Activated gamma-delta T cell treated with Interleukin-2 at 50 U/mL for 16 hours (primary cell): ENCODE results near the gene CYSLTR1.
A peak's percentile ranks its signal among the peaks of the same experiment; 100 is the strongest.
"Not testable (repeated sequence)": the region's sequence is repeated elsewhere in the genome, so short reads cannot be mapped to it uniquely, and the experiment has no call there.

Source experiments
- DNase-seq: peaks from one replicate; pipeline ENCODE4 v3.0.0-alpha.2; 2020

CYSLTR1 gene, protein sequence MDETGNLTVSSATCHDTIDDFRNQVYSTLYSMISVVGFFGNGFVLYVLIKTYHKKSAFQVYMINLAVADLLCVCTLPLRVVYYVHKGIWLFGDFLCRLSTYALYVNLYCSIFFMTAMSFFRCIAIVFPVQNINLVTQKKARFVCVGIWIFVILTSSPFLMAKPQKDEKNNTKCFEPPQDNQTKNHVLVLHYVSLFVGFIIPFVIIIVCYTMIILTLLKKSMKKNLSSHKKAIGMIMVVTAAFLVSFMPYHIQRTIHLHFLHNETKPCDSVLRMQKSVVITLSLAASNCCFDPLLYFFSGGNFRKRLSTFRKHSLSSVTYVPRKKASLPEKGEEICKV

DNA sequence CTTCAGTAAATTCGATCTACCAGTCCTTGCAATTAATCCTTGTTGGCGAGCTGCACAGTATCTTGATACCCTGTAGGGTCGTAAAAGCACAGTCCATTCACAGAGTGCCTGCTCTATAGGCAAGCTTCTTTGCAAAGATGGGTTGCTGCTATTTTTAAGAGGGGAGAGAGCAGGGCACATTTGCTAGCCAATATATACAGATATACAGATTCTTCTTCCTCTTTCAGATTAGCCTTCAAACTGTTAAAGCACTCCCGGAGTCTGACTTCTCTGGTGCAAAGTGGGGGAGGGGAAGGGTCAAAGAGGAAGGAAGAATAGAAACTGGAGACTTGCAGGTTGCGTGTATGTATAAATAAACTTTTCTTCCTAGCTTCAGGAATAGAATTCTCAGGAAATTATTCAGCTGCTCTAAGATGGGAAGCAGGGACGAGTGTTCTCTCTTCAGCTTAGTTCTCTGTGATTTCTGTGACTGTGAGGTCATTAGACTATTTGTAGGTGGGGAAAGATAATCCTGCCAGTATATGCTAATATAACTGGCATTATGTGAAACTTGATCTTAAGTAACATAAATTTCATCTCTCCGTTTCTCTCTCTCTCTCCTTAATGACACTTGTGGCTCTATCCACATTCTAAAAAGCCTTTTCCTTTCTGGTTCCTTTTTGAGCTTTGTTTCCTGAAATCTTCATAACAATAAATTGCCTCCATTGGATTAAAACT lies at the start of gene CYSLTR1:
Gene CYSLTR1, minus strand, starts transcription at position 242 of the 717 bp plus-strand sequence. CDS start 53,865 bp downstream, outside the sequence.
- no peak for DNase-seq

DNA sequence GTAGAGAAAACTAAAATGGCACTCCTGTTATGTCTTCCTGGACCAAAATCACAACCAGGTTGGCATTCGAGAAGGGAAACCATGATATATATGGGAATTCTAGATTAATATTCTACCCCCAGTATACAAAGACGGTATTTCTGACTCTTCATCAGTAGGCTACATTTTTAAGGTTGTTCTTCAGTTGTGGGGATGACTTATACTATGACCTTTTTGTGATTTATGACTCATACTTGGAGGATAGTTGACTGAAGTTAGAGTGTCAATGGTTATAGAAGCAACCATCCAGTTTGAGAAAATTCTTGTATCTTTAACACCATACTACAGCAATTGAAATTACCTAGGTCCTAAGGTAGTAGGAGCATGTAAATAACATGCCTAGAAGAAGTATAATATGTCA lies 49.8 kb upstream of the CYSLTR1 start:
- DNase-seq: no peak

DNA sequence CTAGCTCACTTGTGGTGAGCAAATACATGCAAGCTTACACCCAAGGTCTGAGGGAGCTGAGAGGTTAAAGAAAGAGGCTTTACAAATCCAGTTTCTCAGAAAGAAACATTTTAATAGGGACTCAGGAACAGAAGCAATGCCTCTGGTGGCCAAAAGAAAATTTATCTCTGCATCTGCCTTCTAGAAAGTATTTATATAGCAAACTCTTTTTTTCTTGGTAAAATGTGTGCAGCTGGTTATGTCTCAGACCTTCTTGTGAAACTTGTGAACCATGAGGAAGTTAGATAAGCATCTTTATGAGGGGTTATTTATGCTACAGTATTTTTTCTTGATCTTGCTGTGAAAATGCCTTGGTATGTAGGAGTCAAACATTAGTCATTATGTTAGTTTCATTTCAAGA lies 48.5 kb upstream of the CYSLTR1 start:
- no peak for DNase-seq

DNA sequence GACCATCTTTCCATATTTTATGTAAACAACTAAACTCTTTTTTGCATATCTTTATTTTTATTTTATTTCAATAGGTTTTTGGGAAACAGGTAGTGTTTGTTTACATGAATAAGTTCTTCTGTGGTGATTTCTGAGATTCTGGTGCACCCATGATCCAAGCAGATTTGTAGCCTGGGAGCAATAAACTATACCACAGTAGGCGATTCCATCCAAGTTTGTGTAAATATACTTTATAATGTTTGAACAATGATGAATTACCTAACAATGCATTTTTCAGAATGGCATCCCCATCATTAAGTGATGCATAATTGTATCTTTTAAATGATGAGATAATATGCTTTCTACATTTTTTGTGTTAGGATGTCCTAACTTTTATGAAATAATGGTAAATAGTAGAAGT lies 39.2 kb upstream of the CYSLTR1 start:
- no peak for DNase-seq

DNA sequence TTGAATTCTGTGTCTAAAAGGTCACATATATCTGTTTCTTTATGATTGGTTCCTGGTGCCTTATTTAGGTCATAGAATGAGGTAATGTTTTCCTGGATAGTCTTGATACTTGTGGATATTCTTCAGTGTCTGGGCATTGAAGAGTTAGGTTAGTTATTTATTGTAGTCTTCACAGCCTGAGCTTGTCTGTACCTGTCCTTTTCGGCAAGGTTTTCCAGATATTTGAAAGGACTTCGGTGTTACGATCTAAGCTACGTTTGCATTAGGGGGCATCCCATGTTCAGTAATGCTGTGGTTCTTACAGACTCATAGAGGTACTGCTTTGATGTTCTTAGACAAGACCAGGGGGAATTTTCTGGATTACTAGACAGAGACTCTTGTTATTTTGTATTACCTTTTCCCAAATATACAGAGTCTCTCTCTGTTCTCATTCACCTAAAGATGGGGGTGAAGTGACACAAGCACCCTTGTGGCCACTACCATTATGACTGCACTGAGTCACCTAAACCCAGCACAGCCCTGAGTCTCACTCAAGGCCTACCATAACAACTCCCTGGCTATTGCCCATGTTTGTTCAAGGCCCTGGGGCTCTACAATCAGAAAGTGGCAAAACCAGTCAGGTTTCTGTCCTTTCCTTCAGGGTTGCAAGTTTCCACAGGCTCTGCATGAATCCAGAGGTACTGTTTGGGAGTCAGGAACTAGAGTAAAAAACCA lies 30.1 kb upstream of the CYSLTR1 start:
- no peak for DNase-seq

DNA sequence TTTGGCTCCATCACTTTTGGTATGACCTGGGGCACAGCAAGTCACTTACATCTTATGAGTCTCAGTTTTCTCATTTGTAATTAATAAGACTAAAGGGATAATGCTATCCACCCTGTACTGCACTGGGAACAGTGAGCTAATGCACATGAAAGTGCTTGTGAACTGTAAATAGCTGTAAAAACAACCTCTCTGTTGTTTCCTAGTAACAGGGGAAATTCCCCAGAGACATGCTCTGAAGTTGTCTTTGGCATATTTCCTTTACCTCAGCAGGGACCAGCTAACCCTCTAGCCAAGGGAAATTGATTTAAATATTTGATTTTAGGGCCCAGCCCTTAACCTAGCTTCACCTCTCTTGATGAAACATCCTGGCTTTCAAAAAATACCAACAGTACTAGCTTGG lies 6.1 kb upstream of the CYSLTR1 start:
- DNase-seq: no peak

DNA sequence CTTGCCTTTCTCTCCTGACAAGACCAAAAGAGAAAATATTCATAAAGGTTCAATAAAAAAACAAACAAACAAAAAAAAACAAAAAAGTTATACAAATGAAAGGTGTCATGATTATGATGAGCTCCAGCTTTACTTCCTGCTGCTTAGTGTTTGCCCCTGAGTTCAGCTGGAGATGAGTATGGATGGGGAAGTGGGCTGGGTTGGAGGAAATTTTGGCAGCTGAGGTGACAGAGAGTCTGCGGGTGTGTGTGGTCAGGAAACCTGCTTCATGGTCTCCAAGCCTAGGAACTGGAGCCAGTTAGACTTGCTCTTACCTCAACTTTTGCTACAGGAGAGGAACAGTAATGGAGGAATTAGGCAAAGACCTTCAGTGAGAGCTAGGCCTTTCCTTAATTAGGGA lies 4.3 kb upstream of the CYSLTR1 start:
- DNase-seq: no peak

DNA sequence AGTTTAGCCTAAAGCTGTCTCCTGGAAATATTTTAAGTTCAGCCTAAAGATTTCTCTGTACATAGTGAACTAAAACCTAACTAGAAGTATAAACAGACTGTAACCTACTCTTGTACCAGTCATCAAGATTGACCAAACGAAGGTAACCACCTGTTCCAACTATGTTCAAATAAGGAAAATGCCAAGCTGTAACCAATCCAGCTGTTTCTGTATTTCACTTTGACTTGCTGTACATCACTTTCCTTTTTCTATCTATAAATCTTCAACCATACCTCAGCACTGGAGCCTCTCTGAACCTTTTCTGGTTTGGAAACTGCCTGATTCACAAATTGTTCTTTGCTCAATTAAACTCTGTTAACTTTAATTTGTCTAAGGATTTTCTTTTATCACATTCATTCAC lies 3.1 kb upstream of the CYSLTR1 start:
- DNase-seq: no peak

DNA sequence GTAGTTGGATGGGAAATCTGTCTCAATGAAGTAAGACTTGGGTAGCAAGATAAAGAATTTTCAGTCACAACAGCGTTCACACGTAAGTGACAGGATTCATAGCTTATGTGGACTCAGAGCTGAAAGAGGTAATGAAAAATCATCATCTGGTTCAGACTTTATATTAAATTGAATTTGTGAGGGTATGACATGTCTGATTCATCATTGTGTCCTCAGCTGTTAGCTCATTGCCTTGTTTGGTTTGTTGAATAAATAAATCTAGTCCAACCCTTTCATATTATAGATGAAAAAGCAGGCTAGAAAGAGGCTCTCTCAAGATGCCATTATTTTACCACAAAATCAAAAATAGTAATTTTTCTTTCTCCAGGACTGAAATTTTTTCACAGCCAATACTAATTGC lies 2.7 kb upstream of the CYSLTR1 start:
- DNase-seq: no peak

DNA sequence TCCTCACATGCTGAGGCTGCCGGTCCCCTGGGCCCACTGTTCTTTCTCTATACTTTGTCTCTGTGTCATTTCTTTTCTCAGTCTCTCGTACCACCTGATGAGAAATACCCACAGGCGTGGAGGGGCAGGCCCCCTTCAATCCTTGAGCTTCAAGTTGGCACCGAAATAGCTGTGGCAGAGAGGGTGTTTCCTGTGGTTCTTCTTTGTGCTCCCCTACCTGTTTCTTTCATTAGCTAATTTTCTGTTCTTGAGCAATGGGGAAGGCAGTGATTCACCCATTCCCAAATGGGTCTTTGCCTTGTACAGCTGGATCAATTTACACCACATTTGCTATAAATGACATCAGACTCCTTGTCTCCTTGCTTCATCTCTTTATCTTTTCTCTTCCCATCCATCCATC lies 2.1 kb upstream of the CYSLTR1 start:
- DNase-seq: no peak

DNA sequence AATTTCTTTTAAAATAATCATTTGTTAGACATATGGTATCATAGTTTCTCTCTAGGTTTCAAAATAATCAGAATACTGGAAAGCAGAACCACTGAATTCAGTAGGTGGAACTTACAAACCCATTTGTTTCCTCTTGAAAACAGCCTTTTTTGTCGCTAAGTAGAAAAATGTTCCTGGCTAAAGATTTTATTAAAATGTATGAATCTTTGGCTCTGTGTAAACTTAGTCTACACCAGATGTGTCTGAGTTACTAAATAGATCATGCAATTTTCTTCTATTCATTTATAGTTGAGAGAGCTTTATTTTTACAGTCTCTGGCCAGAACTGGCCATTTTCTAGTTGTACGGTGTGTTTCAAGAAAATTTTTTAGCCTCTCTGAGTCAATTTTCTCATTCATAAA lies 1.0 kb downstream of the CYSLTR1 start:
- no peak for DNase-seq

DNA sequence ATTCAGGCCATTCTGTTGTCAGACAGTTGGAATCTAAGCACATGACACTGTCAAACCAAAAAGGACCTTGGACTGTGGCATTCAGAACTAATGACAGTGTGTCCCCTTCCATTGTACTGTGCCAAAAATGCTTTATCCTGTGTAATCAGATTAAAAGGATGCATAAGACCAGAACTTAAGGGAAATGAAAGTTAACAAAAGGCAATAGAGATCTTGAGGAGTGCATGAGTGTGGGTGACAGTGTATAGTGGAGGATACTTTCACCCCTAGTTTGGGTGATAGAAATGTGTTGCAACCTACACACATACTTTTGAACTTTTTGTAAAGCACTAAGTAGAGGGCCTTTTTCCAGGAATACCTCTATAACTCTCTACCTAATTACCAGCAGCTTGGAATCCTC lies 4.5 kb downstream of the CYSLTR1 start:
- DNase-seq: no peak

DNA sequence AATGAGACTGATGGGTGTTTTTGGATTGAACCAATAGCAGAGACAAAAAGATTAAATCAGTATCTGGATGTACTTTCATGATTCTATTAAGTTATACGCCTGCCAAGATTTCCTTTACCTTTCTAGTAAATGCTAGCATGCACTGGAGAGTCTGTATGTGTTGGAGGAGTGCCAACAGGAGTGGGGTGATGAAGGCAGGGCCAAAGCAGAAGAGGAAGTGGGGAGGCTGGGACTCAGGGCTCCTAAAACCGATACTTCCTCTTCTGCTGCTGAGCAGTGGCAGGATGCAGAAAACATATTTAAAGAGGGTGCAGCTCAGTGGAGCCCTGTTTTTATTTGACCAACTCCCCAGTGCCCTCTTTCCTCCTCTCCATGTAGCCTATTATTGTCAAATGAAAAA lies 5.6 kb downstream of the CYSLTR1 start:
- peak; percentile 48 for DNase-seq

DNA sequence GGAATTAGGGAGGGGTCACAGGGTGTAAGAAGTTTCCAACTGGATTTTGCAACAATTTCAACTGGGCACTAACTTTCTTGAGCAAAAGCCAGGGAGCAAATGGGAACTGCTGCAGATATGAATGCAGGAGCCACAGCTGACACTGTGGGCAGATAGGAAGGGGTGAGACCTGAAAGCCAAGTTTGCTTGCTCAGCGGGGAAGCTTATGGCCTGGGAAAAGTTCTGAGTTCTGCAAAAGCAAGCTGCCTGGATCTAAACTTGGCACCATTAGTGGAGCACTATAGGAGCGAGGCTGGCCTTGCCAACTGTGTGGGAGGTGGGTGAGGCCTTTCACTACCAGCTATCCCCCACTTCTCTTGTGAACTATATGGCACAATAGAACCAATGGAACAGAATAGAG lies 11.1 kb downstream of the CYSLTR1 start:
- no peak for DNase-seq

DNA sequence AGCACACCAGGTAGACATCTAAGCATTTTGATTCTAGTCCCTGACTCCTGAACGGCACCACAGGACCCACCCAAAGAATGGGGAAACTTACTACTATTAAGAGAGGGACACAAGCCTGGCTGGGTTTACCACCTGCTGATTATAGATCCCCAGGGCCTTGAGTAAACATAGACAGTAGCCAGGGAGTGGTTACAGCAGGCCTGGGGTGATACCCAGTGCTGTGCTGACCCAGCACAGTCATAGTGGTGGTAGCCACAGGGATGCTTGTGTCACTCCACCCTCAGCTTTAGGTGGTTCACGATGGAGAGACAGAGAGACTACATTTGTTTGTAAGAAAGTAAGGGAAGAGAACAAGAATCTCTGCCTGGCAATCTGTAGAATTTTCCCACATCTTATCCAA lies 11.7 kb downstream of the CYSLTR1 start:
- no peak for DNase-seq

DNA sequence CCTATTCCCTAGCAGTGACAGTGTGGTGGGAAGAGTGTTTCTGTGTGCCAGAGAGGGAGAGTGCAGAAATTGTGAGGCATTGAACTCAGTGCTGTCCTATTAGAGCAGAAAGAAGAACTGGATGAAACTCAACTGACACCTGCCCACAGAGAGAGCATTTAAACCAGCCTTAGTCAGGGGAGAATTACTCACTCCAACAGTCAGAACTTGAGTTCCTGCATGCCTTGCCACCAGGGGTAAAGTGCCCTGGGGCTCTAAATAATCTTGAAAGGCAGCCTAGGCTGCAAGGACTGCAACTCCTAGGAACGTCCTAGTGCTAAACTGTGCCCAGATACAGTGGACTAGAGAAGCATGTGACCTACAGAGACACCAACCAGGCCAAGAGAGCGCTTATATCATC lies 12.8 kb downstream of the CYSLTR1 start:
- DNase-seq: no peak

DNA sequence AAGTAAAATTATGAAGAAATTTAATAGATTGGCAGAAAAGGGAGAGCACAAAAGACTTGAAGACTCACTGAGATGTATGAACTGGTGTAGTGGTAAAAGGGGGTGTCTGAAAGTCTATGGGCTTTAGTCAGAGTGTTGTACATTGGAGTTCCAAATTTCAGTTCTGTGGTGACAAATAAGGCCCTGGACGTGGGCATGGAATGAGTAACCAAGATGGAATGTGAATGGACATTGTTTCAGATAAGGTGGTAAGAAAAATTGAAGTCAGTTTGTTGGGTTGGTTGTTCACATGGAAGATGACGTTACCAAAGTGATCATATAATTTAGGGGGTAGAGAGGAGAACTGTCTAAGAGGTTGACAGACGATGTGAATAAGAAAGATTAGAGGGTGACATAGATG lies 13.9 kb downstream of the CYSLTR1 start:
- DNase-seq: no peak

DNA sequence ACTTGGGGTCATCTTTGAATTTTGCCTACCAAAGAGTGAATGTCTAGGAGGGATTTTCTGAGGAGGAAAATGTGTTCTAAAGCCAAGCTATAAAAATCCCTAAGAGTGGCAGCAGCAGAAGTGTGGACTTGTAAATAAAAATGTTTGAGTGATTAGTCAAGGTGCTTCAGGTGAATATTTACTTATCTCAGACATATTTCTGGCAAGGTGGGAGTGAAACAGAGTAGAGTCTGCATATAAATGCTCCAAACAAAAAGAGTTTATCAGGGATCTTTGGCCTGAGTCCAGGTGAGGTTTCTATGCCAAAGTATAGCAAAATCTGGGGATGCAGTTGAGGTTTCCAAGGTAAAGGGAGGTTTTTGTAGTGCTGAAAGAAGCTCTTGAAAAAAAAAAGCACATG lies 19.7 kb downstream of the CYSLTR1 start:
- no peak for DNase-seq

DNA sequence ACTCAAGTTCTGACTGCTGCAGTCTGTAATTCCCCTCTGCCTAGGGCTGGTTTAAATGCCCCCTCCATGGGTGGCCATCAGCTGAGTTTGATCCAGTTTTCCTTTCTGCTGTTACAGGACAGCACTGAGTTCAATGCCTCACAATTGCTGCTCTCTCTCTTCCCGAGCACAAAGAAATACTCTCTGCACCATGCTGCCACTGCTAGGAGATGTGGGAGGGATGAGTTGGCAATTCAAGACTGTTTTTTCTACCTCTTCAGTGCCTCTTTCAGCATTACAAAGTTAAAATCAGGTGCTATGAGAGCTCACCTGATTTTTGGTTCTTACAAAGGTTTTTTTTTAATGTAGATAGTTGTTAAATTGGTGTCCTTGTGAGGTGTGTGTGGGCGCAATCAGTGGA lies 24.3 kb downstream of the CYSLTR1 start:
- no peak for DNase-seq

DNA sequence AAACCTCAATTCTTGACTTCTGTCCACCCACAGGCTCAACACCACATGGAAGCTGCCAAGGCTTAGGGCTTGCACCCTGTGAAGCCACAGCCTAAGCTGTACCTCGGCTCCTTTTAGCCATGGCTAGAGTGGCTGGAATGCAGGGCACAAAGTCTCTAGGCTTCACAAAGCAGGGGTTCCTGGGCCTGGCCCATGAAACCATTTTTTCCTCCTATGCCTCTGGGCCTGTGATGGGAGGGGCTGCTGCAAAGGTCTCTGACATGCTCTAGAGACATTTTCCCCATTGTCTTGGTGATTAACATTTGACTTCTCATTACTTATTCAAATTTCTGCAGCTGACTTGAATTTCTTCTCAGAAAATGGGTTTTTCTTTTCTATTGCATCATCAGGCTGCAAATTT lies 26.5 kb downstream of the CYSLTR1 start:
- not testable (repeated sequence) for DNase-seq

DNA sequence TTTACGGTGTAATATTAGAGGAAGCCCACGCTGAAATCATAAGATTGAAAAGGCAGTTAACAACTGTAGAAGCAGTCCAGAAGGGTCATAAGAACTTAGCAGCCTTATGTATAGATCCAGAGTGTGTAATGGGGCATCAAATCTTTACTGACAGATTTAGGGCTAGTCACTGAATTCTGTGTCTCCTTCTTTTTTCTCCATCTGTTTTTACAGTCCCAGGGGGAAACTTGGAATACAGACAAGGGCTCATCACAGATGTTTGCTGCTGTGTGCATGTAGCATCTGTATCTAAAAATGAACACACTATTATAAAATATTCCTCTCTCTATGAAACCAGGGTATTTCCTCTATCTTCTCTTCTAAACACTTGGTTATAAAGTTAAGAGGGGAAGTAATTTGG lies 43.9 kb downstream of the CYSLTR1 start:
- no peak for DNase-seq

DNA sequence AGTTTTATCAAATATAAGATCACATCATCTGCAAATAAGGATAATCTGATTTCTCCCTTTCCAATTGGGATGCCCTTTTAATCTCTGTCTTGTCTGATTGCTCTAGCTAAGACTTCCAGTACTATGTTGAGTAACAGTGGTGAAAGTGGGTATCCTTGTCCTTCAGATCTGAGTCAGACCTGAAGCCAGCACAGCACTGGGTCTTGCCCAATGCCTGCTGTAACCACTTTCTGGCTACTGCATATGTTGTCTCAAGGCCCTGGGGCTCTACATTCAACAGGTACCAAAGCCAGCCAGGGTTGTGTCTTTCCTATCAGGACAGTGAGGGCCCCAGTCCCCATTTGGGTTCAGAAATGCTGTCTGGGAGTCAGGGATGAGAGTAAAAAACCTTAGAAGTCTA lies 90.3 kb downstream of the CYSLTR1 start:
- no peak for DNase-seq

DNA sequence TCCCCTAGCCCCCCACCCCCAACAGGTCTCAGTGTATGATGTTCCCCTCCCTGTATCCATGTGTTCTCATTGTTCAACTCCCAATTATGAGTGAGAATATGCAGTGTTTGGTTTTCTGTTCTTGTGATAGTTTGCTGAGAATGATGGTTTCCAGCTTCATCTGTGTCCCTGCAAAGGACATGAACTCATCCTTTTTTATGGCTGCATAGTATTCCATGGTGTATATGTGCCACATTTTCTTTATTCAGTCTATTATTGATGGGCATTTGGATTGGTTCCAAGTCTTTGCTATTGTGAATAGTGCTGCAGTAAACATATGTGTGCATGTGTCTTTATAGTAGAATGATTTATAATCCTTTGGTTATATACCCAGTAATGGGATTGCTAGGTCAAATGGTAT lies 101.4 kb downstream of the CYSLTR1 start:
- DNase-seq: not testable (repeated sequence)
